HG02981 (cell line): ENCODE results near the gene PSMD3.
"Not testable (repeated sequence)": the region's sequence is repeated elsewhere in the genome, so short reads cannot be mapped to it uniquely, and the experiment has no call there.

Experiments used
- ATAC-seq: cut with Tn5 transposase; IDR thresholded peaks from one replicate; pipeline ENCODE4 v1.9.1; 2021; ENCODE audit warnings: mild to moderate bottlenecking, moderate library complexity; ENCODE audit not compliant: unreplicated experiment

PSMD3 gene

GRCh38 chr17:39995438-39995837, 14.8 kb downstream of the PSMD3 start:
- ATAC-seq, result no peak

GRCh38 chr17:39996162-39996561, 15.6 kb downstream of the PSMD3 start:
- ATAC-seq, result no peak

GRCh38 chr17:39996800-39997199, 16.2 kb downstream of the PSMD3 start:
- ATAC-seq, result no peak

GRCh38 chr17:39997543-39997942, 16.9 kb downstream of the PSMD3 start:
- ATAC-seq, result no peak

GRCh38 chr17:39999067-39999466, 18.5 kb downstream of the PSMD3 start:
- ATAC-seq, result no peak

GRCh38 chr17:40000161-40000560, 19.6 kb downstream of the PSMD3 start:
- ATAC-seq, result no peak

GRCh38 chr17:40001335-40001734, 20.7 kb downstream of the PSMD3 start:
- ATAC-seq, result not testable (repeated sequence)

- no peak for ATAC-seq
These were observed 23.5 kb downstream of the PSMD3 start for GRCh38 chr17:40004072-40004471.

- no peak for ATAC-seq
These were observed 24.1 kb downstream of the PSMD3 start for GRCh38 chr17:40004712-40005111.

GRCh38 chr17:40005520-40005919, 24.9 kb downstream of the PSMD3 start:
- ATAC-seq, result no peak

GRCh38 chr17:40010946-40011500, 30.4 kb downstream of the PSMD3 start:
- ATAC-seq, result not testable (repeated sequence)

GRCh38 chr17:40012017-40012647, 31.5 kb downstream of the PSMD3 start:
- ATAC-seq, result not testable (repeated sequence)

GRCh38 chr17:40014375-40014980, 33.9 kb downstream of the PSMD3 start:
- no peak for ATAC-seq

GRCh38 chr17:40015005-40015997, 34.7 kb downstream of the PSMD3 start, which contains the start of gene CSF3:
CSF3 (plus strand) TSS chr17:40015440; CDS start chr17:40015475, 35 bp downstream.
- ATAC-seq, result no peak

GRCh38 chr17:40015998-40016985, 35.7 kb downstream of the PSMD3 start:
- ATAC-seq, result no peak

GRCh38 chr17:40017422-40018080, 36.9 kb downstream of the PSMD3 start:
- no peak for ATAC-seq

- no peak for ATAC-seq
These were observed 37.9 kb downstream of the PSMD3 start for GRCh38 chr17:40018211-40019121.
